GM23338 (cell line): Measurements from ENCODE around the gene RIPOR3.
A peak's percentile ranks its signal among the peaks of the same experiment; 100 is the strongest.

Experiments used
- EZH2 ChIP-seq: fragments of 200-600 bp; sonication (generic); IDR thresholded peaks from one replicate; pipeline ENCODE4 v1.8.0; 2017; ENCODE audit warnings: antibody characterized with exemption, mild to moderate bottlenecking, low read depth; ENCODE audit not compliant: unreplicated experiment
- EZH2phosphoT487 ChIP-seq: fragments of 200-600 bp; sonication (generic); IDR thresholded peaks from one replicate; pipeline ENCODE4 v1.8.1; 2018; ENCODE audit warnings: antibody characterized with exemption; ENCODE audit not compliant: unreplicated experiment
- JUNB ChIP-seq: IDR thresholded peaks from one replicate; pipeline ENCODE4 v1.6.1; 2016; ENCODE audit warnings: antibody characterized with exemption; ENCODE audit not compliant: unreplicated experiment
- STAT1 ChIP-seq: IDR thresholded peaks from one replicate; pipeline ENCODE4 v1.6.1; 2016; ENCODE audit warnings: antibody characterized with exemption; ENCODE audit not compliant: unreplicated experiment
- ZNF114 ChIP-seq: fragments of 250-450 bp; sonication (Bioruptor Pico); IDR thresholded peaks from 2 replicates; pipeline ENCODE4 v1.5.0; 2020; ENCODE audit warnings: mild to moderate bottlenecking, moderate library complexity
- ZNF331 ChIP-seq: fragments of 250-450 bp; sonication (Bioruptor Pico); IDR thresholded peaks from 2 replicates; pipeline ENCODE4 v1.5.0; 2020; ENCODE audit warnings: low read depth, mild to moderate bottlenecking, moderate library complexity
- TF ChIP-seq, protein P1 (sequence below), 2 experiments: fragments of 200-600 bp in 1 of 2; sonication (generic) in 1 of 2; conservative IDR thresholded peaks; 2 replicates each; pipeline versions ENCODE4 v1.5.1 to v1.6.1; 2016 to 2017; ENCODE audit warnings: antibody characterized with exemption in 2 of 2, low read depth in 2 of 2, mild to moderate bottlenecking in 2 of 2, moderate library complexity in 1 of 2

DNA sequence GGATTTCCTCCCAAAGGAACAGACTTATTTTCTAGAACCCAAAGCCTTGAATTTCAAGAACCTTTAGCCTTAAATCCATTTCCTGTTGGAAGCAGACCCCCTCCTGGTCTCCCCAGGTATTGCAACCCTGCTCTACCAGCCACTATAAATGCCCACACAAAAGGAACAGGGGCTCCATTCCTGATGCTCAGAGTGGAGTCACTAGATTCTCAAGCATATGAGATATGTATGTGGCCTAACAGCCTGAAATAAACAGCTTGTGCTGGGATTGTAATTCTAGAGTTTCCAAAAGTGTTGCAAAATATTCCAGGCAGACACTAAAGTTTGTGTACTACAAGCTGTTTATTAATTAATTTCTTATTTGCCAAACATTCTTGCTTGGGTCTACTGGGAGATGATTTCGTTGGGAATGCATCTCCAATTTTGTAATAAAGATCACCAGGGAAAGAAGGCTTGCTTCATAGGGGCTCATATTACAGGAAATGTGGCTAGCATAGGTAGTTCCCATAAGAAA is 44.8 kb downstream of the RIPOR3 start:
- TF ChIP-seq, protein P1, sequence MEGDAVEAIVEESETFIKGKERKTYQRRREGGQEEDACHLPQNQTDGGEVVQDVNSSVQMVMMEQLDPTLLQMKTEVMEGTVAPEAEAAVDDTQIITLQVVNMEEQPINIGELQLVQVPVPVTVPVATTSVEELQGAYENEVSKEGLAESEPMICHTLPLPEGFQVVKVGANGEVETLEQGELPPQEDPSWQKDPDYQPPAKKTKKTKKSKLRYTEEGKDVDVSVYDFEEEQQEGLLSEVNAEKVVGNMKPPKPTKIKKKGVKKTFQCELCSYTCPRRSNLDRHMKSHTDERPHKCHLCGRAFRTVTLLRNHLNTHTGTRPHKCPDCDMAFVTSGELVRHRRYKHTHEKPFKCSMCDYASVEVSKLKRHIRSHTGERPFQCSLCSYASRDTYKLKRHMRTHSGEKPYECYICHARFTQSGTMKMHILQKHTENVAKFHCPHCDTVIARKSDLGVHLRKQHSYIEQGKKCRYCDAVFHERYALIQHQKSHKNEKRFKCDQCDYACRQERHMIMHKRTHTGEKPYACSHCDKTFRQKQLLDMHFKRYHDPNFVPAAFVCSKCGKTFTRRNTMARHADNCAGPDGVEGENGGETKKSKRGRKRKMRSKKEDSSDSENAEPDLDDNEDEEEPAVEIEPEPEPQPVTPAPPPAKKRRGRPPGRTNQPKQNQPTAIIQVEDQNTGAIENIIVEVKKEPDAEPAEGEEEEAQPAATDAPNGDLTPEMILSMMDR (conservative IDR thresholded peaks at IDR 0.05; ENCODE audit: low read depth in 2 of 2), result peak; percentile 29 to 69
- TF ChIP-seq EZH2phosphoT487 (no peak), ZNF114 (CRISPR knock-in tag) (no peak), EZH2 (no peak), JUNB (no peak), ZNF331 (CRISPR knock-in tag) (no peak), STAT1 (no peak)
